Erythroblast (primary cell): ENCODE data around the gene GAS2.

Experiments used
- GATA1 ChIP-seq: IDR thresholded peaks from 2 replicates; pipeline ENCODE4 v1.6.1; 2011; ENCODE audit warnings: low read depth, mild to moderate bottlenecking, control low read depth, low read length, moderate library complexity
- POLR2A ChIP-seq: IDR thresholded peaks from 2 replicates; pipeline ENCODE4 v1.6.1; 2011; ENCODE audit warnings: mild to moderate bottlenecking, low read length

- no peak for TF ChIP-seq POLR2A
- TF ChIP-seq GATA1 = no peak
Measured at GRCh38 chr11:22779850-22780249, 113.4 kb downstream of the GAS2 start.
